Measurements from ENCODE around the gene FAM163A.
"Not testable (repeated sequence)": the region's sequence is repeated elsewhere in the genome, so short reads cannot be mapped to it uniquely, and the experiment has no call there.

FAM163A gene

DNA sequence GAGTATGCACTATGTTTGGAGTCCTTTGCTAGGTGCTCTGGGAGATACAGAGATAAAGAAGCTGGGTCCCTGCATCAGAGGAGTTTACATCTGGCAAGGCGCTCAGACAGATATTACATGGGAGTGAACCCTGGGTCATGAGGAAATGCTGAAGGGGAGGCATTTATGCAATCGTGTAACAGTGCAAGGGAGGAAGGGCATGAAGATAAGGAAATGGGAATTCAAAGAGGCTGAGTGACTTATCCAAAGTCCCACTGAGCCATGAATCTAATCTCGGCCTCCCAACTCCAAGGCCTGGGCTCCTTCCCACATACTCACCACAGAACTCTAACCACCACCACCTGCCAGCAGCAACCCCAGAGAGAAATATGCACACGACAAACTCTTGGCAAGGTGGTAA, 51.6 kb downstream of the FAM163A start:
- no peak for DNase-seq

DNA sequence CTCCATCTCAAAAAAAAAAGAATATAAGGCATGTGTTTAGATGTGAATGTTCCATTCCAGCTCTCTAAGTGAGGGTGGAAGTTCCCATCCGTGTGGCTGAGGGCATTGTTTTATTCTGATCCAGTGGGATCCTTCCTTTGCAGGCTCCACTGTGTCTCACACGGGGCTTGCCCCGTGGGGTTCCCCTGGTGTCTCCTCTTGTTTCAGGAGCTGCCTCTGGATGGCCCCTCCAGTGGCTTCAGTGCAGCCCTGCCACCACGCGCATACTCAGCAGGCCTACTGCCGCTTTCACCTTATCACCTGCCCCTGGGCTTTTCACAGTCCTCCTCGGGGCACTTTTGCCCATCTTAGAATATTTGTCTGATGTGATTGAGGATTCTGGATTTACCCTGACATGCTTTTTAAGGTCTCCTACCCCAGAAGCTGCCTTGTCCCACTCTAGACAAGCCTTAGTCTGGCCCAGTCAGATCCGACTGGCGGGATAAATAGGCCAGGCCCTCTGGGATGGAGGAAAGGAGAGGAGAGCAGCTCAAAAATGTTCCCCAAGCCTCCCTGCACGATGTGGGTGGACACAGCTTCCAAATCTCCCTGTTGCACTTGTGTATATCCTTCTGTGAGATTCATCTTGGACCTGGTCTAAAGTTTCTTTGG, 55.2 kb downstream of the FAM163A start:
- DNase-seq = no peak

DNA sequence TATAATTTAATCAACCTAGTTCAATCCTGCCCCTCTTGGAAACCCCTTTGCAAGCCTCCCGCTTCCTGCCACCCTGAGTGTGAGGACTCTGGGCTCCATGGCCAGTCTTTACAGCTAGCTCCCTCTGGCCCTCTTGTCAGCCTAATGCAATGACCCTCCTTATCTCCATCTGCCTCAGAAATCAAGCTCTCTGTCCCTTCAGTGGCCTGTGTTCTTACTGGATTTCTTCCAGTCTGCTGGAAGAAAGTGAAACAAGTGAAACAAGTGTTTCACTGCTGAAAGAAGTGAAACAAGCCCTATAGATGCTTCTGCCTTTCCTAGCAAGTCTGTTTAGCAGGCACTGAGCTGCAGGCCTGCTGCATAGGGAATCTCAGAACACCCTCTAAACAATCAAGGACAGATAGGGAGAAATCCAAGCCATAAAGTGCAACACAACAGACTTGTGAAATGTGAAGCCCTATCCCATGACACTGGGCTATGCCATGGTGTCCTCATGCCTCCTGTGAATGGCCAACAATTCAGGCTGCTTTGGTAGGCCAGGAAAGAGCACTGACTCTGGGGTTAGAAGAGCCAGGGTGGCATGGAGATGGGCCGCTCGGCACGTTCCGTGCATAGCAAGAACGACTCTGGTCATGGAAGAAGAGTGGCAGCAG, 55.9 kb downstream of the FAM163A start:
- DNase-seq = no peak

DNA sequence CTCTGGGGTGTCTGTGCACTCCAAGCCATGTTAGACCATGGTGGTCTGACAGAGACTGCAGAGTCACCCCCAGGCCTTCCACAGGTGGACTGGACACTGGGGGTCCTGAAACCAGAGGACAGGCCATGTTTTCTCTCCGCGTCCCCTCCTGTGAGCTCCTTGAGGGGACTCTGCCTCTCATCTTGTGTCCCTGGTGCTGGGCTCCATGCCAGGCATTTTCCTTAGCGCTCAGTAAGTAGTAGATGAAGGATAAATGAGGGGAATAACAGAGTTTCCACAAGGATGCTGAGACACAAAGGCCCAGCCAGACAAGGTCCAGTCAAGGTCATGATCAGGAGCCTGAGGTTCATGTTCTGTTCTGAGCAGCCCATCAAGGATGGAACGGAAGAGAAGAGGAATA, 57.4 kb downstream of the FAM163A start:
- DNase-seq = no peak

DNA sequence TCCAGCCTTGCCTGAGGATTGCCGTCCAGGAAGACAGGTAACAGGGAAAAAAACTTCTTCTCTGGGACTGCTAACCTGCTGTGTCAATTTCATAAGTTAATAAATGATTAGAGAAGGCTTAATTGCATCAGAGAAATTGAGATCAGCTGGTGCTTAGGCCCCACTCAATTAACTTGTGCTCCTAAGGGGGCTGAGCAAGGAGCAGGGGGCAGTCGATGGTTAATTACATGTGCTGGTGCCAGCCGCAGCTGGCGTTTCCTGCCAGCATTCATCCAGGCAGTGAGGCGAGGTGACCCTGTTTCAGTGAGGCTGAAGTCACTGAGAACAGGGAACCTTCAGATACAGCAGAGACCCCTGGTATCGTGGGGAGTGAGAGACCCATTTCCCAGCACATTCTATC, 60.0 kb downstream of the FAM163A start:
- DNase-seq = no peak

DNA sequence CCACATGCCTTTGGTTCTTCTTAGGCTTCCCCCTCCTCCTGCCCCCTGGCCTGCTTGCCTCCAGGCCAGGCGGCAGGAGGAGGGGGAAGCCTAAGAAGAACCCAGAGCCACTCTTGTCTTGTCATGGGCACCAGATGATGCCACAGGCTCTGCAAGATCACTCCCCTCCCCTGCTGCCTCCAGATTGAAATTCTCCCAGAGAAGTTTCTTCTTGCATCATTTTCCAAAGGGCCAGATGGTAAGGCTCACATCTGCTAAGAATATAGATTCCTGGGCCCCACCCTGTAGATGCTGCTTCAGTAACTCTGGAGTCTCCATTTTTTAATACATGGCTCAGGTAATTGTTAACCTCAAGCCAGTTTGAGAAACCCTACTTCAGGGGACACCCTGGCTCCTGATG, 60.8 kb downstream of the FAM163A start:
- DNase-seq = no peak

DNA sequence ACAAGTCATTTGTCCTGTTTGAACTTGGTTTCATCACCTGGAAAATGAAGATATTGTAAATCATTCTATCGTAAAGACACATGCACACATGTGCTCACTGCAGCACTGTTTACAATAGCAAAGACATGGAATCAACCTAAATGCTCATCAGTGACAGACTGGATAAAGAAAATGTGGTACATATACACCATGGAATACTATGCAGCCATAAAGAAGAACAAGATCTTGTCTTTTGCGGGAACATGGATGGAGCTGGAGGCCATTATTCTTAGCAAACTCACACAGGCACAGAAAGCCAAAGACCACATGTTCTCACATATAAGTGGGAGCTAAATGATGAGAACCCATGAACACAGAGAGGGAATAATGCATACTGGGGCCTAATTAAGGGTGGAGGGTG, 61.3 kb downstream of the FAM163A start:
- not testable (repeated sequence) for DNase-seq

DNA sequence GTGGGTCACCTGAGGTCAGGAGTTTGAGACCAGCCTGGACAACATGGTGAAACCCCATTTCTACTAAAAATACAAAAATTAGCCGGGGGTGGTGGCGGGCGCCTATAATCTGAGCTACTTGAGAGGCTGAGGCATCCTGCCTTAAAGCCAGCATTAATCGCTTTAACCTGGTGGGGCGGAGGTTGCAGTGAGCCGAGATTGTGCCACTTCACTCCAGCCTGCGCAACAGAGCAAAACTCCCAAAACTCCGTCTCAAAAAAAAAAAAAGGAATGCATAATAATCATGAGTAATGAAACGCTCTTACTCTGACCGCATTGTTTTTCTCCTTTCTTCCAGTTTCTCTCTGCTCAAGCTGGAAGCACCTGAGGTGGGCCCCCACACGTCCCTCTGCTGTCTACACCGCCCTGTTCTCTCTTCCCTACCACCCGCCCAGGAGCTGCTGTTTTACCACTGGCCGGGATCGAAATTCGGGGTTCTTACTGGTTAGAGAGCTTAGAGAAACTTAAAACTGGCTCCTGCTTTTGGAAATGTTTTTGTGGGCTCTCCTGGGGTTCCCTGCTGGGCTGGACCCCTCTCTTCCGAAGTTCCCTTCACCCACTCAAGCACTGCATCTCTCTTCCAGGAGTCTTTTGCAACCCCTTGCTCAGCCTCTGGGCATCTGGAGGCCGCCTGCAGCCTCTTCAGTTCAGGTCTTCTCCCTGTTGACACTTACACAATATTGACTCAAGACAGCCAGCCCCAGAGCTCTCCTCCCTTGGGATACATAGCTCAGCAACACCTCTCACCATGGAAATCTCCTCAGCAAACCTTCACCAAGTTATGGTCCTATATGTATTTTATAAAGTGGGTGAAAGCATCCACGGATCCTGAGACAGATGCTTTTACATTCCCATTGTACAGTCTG, 62.5 kb downstream of the FAM163A start:
- DNase-seq = no peak

DNA sequence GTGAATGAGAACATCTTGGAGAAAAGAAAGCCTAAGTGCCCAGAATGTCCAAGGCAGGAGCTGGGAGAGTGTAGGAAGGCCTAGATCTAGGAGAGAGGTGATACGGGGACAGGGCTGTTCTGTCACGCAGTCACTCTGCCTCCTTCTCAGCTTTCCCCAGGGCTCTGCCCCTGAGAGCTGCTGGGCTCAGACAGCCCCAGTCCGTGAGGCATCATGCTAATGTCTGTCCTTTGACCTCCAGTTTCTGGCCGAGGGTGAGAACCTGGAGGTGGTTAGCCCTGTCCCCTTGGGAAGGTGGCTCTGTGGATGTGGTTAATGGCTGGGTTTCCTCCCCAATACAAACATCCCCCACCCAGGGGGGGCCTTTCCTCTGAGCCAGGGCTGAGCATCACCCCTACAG, 63.2 kb downstream of the FAM163A start:
- no peak for DNase-seq

DNA sequence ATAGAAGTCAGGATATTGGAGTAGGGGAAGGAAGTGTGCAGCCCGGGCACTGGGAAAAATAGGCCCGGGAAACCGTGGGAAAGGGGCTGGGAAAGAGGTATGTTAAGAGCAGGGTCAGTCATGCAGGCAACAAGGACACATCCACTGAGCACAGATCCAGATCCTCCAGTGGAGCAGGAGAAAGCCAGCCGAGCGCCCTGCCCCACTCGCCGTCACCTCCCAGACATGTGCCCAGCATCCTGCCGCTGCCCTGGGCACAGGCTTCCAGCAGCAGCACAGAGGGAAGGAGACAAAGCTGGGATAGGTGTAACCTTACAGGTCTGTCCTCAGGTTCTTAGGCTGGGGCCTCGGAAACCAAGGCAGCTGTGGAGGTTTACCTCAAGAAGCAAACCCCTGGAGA, 64.2 kb downstream of the FAM163A start:
- DNase-seq = no peak

DNA sequence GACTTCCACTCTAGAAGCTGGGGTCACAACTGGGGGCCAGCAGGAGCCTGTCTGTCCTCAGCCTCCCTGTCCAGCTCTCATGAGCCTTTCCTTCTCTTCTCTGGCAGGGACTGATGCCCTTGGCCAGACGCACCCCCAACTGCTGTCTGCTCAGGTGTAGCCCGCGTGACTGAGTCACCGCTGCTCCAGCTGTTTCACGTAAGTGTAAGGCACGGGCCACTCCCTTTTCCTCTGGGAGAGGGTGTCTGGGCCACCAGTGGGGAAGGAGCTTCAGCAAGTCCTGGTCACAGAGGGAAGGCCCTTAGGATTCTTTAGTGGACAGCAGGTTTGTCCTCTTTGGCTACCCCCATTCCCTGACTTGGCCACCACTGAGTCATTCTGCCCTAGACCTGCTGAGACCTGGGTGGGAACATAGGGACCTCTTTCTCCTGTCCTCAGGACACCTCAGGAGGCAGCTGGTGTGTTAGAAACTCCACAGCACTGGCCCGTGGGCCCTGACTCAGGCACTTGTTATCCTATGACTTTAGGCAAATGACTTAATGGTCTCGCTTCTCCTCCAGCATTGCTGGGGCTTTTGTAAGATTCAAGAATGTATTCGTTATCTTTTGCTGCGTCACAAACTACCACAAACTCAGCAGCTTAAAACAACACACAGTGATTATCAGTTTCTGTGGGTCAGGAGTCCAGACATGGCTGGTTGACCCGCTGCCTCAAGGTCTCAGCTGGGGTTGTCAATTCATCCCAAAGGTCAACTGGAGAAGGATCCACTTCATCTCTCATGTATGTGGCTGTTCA, 64.8 kb downstream of the FAM163A start:
- no peak for DNase-seq

DNA sequence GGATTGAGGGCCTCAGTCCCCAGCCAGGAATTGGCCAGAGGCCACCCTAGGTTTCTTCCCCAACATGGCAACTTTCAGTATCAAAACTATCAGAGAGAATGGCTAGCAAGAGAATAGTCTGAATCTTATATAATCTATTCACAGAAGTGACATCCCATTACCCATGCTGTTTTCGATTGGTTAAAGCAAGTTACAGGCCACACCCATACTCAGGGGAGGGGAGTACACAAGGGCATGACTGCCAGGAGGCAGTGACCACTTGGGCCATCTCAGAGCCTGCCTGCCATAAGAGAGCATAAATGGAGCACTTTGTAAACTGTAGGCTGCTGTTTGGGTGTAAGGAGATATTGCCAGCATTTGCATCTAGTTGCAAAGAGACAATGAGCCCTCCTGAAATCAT, 65.4 kb downstream of the FAM163A start:
- DNase-seq = no peak

DNA sequence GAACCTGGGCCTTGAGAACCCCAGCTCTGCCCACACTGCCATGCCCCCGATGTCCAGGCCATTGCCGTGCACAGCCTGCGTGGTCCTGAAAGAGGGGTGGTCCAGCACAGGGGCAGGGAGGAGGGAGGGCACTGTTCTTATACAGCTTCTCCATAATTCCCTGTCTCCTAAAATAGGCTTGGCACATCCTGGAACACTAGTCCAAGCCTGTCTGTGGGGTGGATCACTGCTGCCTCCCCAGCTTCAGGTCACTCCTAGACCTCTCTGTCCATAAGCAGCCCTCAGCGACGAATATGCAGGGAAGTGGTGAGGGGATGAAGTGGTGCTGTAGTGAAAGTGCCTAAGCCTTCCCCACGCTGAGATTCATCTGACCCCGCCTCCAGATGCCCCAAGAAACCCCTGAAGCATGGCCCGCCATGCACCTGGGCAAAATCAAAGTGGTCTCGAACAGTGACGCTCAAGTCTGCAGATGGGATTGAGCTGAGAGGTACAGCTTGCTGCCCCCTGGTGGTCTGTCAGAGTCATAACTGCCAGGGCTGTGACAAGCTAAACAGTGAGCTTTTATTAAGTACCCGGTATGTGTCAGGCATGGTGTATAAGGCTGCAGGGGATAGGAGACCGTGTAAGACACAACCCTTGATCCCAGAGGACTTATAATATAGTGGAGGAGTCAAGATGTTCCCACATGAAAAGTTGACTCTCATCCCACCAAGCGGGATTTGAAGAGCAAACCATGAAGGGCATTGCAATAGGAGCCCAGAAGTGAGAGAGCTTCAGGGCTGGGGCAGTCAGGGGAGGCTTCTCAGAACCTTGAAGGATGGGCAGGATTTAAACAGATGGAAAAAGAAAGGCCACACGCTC, 66.6 kb downstream of the FAM163A start:
- DNase-seq = peak; percentile 35 to 71

DNA sequence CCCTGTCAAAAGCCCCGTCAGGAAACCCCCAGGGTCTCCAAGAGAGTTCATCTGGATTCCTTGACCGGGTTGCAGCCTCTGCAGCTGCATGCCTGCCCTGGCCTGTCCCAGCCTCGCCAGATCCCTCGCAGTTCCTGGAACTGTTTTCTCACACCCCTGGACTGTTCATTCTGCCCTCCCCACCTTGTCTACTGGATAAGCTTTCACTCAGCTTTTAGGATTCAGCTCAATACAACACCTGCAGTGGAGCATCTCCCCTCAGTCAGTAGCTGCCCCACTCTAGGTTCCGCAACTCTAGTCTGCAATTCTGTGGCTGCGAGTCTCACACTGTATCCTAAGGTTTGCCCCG, 67.2 kb downstream of the FAM163A start:
- DNase-seq = no peak

DNA sequence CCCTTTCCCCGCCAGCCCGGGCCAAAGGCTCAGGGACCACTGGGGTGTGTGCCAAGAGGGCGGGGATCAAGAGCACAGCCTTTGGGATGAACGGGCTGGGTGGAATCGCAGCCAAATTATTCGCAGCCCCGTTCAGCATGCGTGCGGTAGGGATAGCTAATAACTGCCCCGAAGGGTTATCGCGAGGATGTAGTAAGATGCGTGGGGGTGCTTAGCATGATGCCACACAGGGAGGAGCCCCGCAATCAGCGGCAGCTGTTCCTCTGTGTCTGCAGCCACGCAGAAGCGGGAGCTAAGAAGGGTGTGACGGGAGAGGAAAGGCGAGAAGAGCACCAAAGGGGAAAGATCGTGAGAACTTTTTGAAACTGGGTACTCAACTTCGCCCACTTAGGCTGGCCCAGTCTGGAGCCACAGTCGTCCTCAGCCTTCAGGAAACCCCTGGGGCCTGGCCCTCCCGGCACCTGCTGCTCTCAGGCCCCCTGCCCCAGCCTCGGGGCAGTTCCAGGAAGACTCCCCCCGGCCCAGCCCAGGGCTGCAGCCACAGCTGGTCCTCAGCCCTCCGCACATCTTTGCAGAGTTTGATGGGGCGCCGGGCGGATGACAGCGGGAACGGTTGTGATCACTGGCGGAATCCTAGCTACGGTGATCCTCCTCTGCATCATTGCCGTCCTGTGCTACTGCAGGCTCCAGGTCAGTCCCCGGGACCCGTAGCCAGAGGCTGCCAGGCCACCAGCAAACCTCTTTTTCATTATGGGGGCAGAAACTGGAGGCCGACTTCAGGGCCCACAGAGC, 69.6 kb downstream of the FAM163A start:
- DNase-seq = no peak

DNA sequence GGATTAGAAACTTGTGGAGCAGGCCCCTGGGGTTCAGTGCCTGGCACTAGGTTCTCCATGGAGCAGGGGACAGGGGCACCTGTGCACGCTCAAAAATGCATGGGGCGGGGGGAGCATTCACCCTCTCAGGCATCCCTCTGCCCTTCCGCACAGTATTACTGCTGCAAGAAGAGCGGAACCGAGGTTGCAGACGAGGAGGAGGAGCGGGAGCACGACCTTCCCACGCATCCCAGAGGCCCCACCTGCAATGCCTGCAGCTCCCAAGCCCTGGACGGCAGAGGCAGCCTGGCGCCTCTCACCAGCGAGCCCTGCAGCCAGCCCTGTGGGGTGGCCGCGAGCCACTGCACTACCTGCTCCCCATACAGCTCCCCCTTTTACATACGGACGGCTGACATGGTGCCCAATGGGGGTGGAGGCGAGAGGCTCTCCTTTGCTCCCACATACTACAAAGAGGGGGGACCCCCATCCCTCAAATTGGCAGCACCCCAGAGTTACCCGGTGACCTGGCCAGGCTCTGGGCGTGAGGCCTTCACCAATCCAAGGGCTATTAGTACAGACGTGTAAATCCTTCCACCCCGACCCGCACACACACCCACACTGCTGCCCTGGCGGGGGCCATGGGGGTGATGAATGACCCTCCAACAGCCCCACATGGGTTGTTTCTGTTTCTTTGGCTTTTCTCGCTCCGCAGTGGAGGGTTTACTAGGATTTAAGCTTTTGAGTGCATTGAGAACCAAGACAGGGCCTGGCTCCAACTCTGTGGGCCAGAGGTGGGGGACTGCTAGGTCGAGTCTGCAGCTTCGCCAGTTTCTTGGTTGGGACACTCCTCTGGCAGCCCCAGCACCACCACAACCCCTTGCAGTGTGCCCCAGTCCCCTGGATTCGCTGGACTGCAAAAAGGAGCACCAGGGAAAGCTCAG, 70.8 kb downstream of the FAM163A start:
- DNase-seq = no peak

DNA sequence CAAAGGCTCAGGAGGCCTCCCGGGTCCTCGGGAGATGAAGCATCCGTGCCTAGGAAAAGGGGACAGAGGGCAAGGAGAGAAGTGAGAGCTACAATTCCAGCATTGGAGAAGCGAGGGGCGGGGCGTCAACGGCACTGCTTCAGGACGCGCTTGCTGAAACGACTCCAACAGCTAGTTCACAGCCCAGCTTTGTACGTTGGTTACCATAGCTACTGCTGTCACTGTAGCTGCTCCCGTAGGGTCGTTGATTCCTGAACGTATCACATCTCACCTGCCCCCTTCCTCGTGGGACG, 71.4 kb downstream of the FAM163A start:
- DNase-seq = no peak

DNA sequence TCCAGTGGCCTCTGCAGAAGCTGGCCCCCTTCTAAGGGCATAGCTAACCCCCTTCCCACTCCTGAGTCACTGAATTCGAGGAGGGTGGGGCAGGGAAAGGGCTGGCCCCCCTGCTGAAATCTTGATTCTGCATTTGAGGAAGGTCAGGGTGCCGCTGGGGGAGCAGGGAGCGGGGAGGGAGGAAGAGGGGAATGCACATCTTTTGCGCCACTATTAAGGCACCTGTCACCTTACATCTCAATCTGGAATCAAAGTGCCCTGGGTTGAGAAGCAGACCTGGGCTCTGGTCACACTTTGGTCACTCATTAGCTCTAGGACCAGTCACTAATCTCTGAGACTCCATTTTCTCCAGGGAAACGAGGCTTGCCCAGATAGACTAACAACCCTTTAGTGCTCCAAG, 72.5 kb downstream of the FAM163A start:
- DNase-seq = peak in 1 of 2 experiments; percentile 66

DNA sequence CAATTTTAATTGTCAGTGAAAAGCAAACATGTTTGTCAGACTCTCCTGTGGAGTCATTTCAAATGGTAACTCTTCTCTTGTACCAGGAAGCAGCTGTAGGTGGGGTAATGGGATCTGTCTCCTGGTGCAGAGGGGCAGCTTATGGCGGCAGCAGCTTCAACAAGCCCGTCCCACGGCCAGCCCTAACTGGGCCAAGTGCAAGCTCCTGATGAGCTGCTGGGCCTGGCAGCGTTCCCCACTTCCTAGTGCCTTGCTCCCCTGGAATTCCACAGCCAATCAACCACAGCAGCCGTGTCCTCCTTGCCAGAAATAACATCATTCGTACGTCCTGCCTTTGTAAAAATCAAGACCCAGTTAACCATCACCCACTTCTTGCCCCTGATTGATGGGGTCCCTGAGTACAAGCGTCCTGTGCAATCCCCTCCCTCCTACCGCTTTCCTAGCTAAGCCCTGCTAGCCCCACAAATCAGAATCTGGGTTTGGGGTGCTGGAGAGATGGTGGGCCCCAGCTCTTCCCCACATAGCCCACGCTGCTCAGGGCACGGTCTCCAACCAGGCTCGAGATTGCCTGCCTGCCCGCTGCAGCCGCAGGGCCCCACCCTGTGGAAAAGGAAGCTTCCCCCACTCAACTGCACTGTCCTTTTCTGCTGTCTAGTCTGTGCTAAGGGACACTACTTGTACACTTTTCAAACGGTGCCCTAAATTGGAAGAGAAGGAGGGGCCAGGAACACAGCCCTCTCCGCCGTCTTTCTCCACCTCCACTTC, 73.3 kb downstream of the FAM163A start:
- no peak for DNase-seq

DNA sequence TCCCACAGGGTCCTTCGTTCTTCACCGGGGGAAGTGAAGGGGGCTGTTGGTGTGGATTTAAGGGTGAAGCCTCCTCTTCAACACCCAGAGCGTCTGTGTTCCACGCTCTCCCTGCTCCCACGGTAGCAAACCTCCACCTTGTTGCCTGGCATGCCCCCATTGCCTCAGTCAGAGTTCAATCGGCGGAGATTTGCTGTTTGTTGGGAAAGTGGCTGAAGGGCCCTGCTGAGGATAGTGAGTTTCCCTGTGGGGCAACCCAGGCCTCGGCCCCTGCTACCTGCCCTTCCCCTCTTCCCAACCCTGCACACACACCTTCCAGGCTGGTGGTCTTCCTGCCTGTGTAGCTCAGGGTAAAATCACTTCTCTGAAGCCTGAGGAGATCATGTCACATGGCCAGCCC, 74.0 kb downstream of the FAM163A start:
- DNase-seq = no peak

Data from NCI-H187 (cell line).